GM21825 (cell line): ENCODE data around the gene C9orf72.
"Not testable (repeated sequence)": the region's sequence is repeated elsewhere in the genome, so short reads cannot be mapped to it uniquely, and the experiment has no call there.

Experiments
- ATAC-seq: cut with Tn5 transposase; IDR thresholded peaks from one replicate; pipeline ENCODE4 v1.9.1; 2021; ENCODE audit warnings: mild to moderate bottlenecking, moderate library complexity; ENCODE audit not compliant: unreplicated experiment

Gene C9orf72

GRCh38 chr9:27519466-27520465 is 53.5 kb downstream of the C9orf72 start:
- no peak for ATAC-seq

GRCh38 chr9:27518809-27519208 is 54.5 kb downstream of the C9orf72 start:
- no peak for ATAC-seq

GRCh38 chr9:27518006-27518405 is 55.3 kb downstream of the C9orf72 start:
- ATAC-seq = no peak

GRCh38 chr9:27514551-27514950 is 58.7 kb downstream of the C9orf72 start:
- no peak for ATAC-seq

GRCh38 chr9:27511771-27512170 is 61.5 kb downstream of the C9orf72 start:
- no peak for ATAC-seq

- ATAC-seq = no peak
Measured at GRCh38 chr9:27510780-27511179, 62.5 kb downstream of the C9orf72 start.

GRCh38 chr9:27506981-27507380 is 66.3 kb downstream of the C9orf72 start:
- no peak for ATAC-seq

GRCh38 chr9:27505744-27506161 is 67.5 kb downstream of the C9orf72 start:
- no peak for ATAC-seq

- ATAC-seq = no peak
Measured at GRCh38 chr9:27504259-27504658, 69.0 kb downstream of the C9orf72 start.

- no peak for ATAC-seq
Measured at GRCh38 chr9:27503623-27504022, 69.7 kb downstream of the C9orf72 start.

- not testable (repeated sequence) for ATAC-seq
Measured at GRCh38 chr9:27500902-27501301, 72.4 kb downstream of the C9orf72 start.

GRCh38 chr9:27499451-27499850 is 73.8 kb downstream of the C9orf72 start:
- peak; percentile 84 for ATAC-seq

GRCh38 chr9:27497883-27498417 is 75.3 kb downstream of the C9orf72 start:
- ATAC-seq = no peak
